HUES64 (cell line): Measurements from ENCODE around the gene TLCD4. TPM values are rescaled to one million over a fixed set of nuclear protein-coding genes. Genes with fewer than 3 reads are reported as not detected.

Experiments used
- H3K27ac ChIP-seq: 2 replicates; pipeline ENCODE4 v1.7.0; 2013; ENCODE audit warnings: low read depth, low read length, inconsistent platforms
- H3K27me3 ChIP-seq: 2 replicates; pipeline ENCODE4 v1.6.1; 2013; ENCODE audit warnings: mild to moderate bottlenecking, low read length; ENCODE audit not compliant: insufficient read depth
- H3K36me3 ChIP-seq: 2 replicates; pipeline ENCODE4 v1.6.1; 2013; ENCODE audit warnings: mild to moderate bottlenecking, low read length; ENCODE audit not compliant: insufficient read depth
- H3K4me1 ChIP-seq: 2 replicates; pipeline ENCODE4 v1.6.1; 2013; ENCODE audit warnings: mild to moderate bottlenecking, low read length, moderate library complexity; ENCODE audit not compliant: insufficient read depth
- H3K4me3 ChIP-seq: 2 replicates; pipeline ENCODE4 v1.5.1; 2013; ENCODE audit warnings: mild to moderate bottlenecking, low read length, moderate library complexity
- H3K9ac ChIP-seq: 2 replicates; pipeline ENCODE4 v1.6.1; 2013; ENCODE audit warnings: mild to moderate bottlenecking, low read depth, low read length
- H3K9me3 ChIP-seq: 2 replicates; pipeline ENCODE4 v1.6.1; 2013; ENCODE audit warnings: low read depth, low read length; ENCODE audit not compliant: insufficient read depth
- WGBS: fragments of 150-250, 120-280 bp; methylation state at CpG from one replicate; pipeline ENCODE4 v1.1.7; 2013; ENCODE audit warnings: missing lambda C conversion rate; 5-methylcytosine and 5-hydroxymethylcytosine counted together
- polyA plus RNA-seq, 2 experiments: library from polyadenylated mRNA; stranded (reverse); fragments of 50-300 nt; gene quantifications; one replicate each; pipeline ENCODE4 v1.2.3, GENCODE V29; 2013

The TLCD4 gene, protein sequence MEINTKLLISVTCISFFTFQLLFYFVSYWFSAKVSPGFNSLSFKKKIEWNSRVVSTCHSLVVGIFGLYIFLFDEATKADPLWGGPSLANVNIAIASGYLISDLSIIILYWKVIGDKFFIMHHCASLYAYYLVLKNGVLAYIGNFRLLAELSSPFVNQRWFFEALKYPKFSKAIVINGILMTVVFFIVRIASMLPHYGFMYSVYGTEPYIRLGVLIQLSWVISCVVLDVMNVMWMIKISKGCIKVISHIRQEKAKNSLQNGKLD
- polyA plus RNA-seq (2013, experiment 1 of 2): 0.80 TPM
- 1.1 TPM for polyA plus RNA-seq (2013, experiment 2 of 2)

DNA sequence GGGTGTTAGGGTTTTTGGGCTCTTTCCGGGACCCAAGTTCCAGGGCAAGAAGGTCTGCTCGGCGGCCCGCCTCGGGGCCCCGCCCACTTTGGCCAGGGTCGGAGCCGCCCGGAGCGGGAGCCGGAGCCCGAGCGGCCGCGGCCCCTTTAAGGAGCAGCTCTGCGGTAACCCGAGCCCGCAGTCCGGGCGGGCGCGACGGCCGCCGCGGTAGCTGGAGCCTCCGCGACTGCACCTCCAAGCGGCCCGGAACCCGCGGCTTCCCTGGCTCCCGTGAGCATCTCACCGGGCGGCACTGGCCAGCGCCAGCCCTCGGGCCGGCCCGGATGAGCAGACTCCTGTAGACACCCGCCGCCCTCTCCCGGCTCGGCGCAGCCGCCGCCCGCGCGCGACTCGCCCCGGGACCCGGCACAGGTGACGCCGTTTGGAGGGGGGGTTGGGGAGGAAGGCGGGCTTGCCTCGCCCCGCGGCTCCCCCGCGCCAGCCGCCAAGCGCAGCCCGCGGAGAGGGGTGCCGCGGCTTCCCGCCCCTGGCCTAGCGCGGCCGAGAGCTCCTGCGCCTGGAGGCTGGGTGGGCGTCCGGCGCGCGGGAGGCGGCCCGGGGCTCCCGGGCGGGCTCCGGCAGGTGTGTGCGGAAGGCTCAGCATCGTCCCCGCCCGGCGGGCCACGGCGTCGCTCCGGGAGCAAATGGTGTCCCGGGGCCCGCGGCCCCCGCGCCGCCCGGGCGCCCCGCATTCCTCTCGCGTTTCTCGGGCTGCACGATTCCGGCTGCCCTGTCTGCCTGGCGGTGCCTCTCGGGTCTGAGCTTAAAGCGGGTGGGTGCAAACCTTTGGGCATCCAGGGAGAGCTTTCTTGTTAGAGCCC is at the start of gene TLCD4:
Gene TLCD4 (plus strand): TSS at position 149 of the 860 bp plus-strand sequence. CDS start 26,547 bp downstream, outside the sequence.
- Histone ChIP-seq H3K4me3 (peak within 1 kb of the TSS; percentile 81), H3K27ac (peak within 1 kb of the TSS; percentile 18; the same call in 1 of the 2 replicates), H3K4me1 (0 out of 2 replicates have a peak, but pooled peaks cover 5% of the 10 kb centered on the region), H3K9ac (peak within 1 kb of the TSS; percentile 74), H3K36me3 (no peaks in the 10 kb centered on the region), H3K27me3 (peaks cover 16% of the 10 kb centered on the region), H3K9me3 (no peaks in the 10 kb centered on the region)
- under 1% methylated on average over 108 of the region's 108 CpGs for WGBS

GRCh38 chr1:95067568-95067967 is 49.6 kb upstream of the TLCD4 start:
- Histone ChIP-seq H3K4me3 (no peak overlapping the region), H3K27me3 (no peaks in the 10 kb centered on the region), H3K27ac (no peak overlapping the region), H3K4me1 (no peaks in the 10 kb centered on the region; the same call in 1 of the 2 replicates), H3K36me3 (no peaks in the 10 kb centered on the region), H3K9ac (no peak overlapping the region), H3K9me3 (no peaks in the 10 kb centered on the region)
- 80% methylated on average over 5 of the region's 5 CpGs for WGBS

DNA sequence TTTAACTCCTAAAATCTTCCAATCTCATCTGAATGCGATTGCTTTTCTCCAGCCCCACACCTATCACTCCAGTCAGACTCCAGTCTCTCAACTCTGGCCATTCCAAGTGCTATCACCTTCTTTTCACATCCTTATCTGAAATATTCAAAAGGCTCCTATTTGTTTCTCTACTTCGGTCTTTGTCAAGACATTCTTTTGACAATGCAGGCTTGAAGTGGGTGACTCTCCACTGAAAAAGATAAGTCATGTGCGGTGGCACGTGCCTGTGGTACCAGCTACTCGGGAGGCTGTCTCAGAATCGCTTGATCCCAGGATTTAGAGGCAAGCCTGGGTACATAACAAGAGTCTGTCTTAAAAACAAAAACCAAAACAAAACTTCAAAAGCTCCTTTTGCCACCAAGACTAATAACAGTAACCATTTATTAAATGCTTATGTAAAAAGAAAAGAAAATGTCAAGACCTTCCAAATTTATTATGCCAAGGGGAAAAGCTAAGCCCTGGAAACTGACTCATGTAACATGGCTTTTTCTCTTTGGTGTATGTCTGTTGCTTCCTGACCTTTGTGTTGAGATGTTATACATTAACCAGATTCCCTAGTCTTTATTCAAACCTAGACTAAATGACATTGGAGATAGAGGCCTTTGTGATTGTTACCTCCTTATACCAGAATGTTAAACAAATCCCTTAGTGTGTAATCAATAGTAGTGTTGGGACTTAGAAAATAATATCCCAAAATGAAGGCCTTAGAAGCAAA is 48.0 kb upstream of the TLCD4 start:
- H3K9me3 ChIP-seq: no peaks in the 10 kb centered on the region
- no peaks in the 10 kb centered on the region; the same call in 1 of the 2 replicates for H3K4me1 ChIP-seq
- no peak overlapping the region; the same call in 1 of the 2 replicates for H3K27ac ChIP-seq
- H3K36me3 ChIP-seq: no peaks in the 10 kb centered on the region
- H3K27me3 ChIP-seq: 0 out of 2 replicates have a peak, but pooled peaks cover 5% of the 10 kb centered on the region
- no peak overlapping the region for H3K4me3 ChIP-seq
- WGBS: 94% methylated on average over 6 of the region's 6 CpGs
- no peak overlapping the region for H3K9ac ChIP-seq

- H3K27me3 ChIP-seq: 0 out of 2 replicates have a peak, but pooled peaks cover 5% of the 10 kb centered on the region
- H3K27ac ChIP-seq: no peak overlapping the region
- H3K36me3 ChIP-seq: no peaks in the 10 kb centered on the region
- 95% methylated on average over 5 of the region's 5 CpGs for whole genome bisulfite sequencing
- H3K4me3 ChIP-seq: no peak overlapping the region
- H3K9ac ChIP-seq: no peak overlapping the region
- no peaks in the 10 kb centered on the region; the same call in 1 of the 2 replicates for H3K4me1 ChIP-seq
- H3K9me3 ChIP-seq: no peaks in the 10 kb centered on the region
Observed at GRCh38 chr1:95069710-95070093, 47.5 kb upstream of the TLCD4 start.

DNA sequence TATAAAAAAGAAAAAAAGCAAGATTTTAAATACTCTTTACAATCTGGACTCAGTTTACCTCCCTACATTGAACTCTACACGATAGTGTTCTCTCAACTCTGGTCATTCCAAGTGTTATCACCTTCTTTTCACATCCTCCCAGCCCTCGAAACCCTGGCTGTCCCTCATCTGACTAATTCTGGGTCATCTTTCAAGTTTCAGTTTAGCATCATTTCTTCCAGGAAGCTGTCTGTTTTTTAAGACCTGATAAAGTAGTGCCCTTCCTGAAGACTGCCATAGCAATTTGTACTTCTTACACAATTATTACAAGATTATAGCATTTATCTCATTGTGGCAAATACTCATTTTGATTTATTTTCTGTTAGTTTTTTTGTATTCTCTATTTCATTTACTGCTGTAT is 45.6 kb upstream of the TLCD4 start:
- no peak overlapping the region for H3K9ac ChIP-seq
- H3K4me3 ChIP-seq: peak overlapping the region; percentile 84; the same call in 1 of the 2 replicates
- H3K36me3 ChIP-seq: no peaks in the 10 kb centered on the region
- no peaks in the 10 kb centered on the region; the same call in 1 of the 2 replicates for H3K4me1 ChIP-seq
- 86% methylated on average over 2 of the region's 2 CpGs for WGBS
- no peak overlapping the region for H3K27ac ChIP-seq
- 0 out of 2 replicates have a peak, but pooled peaks cover 5% of the 10 kb centered on the region for H3K27me3 ChIP-seq
- no peaks in the 10 kb centered on the region for H3K9me3 ChIP-seq

DNA sequence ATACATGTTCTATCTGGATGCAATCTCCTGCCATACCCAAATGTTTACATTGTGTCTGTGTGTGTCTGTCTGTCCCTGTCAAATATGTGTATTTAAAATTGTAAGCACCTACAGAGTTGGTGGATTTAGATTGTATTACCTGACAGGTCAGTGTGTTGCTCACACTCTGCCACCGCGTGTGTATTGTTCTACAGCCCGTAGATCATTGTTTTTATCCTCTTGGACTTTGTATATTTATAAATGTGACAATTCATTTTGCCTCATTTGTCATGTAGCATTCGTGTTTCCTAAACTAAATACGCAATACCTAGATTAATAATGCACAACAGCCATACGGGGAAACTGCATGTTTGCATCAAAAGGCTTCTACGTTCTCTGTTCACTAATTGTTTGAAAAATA is 45.0 kb upstream of the TLCD4 start:
- Histone ChIP-seq H3K9me3 (no peaks in the 10 kb centered on the region), H3K4me1 (no peaks in the 10 kb centered on the region; the same call in 1 of the 2 replicates), H3K27ac (no peak overlapping the region), H3K9ac (peak overlapping the region; percentile 24; the same call in 1 of the 2 replicates), H3K4me3 (peak overlapping the region; percentile 84), H3K36me3 (no peaks in the 10 kb centered on the region), H3K27me3 (0 out of 2 replicates have a peak, but pooled peaks cover 5% of the 10 kb centered on the region)
- 37% methylated on average over 6 of the region's 7 CpGs for WGBS

- Histone ChIP-seq H3K4me1 (no peaks in the 10 kb centered on the region; the same call in 1 of the 2 replicates), H3K9me3 (no peaks in the 10 kb centered on the region), H3K27ac (no peak within 1 kb of the TSS), H3K36me3 (no peaks in the 10 kb centered on the region), H3K4me3 (peak within 1 kb of the TSS; percentile 84), H3K9ac (peak within 1 kb of the TSS; percentile 37), H3K27me3 (0 out of 2 replicates have a peak, but pooled peaks cover 5% of the 10 kb centered on the region)
- under 1% methylated on average over 53 of the region's 53 CpGs for WGBS
Observed at GRCh38 chr1:95072532-95073419, 44.4 kb upstream of the TLCD4 start, which contains the start of gene ALG14. TSS of gene ALG14 (minus strand) at chr1:95072951. CDS start at chr1:95072898, 53 bp downstream.

DNA sequence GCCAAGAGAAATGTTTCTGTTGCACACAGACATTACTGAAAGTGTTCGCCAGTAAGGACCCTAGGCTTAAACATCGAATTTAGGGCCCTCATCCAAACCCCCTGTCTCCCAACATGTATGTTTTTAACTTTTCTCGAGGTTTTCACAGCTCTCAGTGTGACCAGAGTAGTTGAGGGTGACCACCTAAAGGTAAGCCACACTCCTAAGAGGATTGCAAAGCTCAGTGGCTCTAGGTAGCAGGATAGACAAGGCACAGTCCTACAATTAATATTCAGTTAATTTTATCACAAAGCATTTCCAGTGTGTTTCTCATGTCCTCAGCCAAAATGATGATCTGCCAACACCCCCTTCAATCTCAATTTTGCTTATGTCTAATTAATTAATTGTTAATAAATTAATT is 43.7 kb upstream of the TLCD4 start:
- Histone ChIP-seq H3K4me1 (no peaks in the 10 kb centered on the region; the same call in 1 of the 2 replicates), H3K27me3 (0 out of 2 replicates have a peak, but pooled peaks cover 5% of the 10 kb centered on the region), H3K36me3 (no peaks in the 10 kb centered on the region), H3K27ac (no peak overlapping the region), H3K4me3 (peak overlapping the region; percentile 84), H3K9me3 (no peaks in the 10 kb centered on the region), H3K9ac (peak overlapping the region; percentile 37)
- 34% methylated on average over 3 of the region's 3 CpGs for WGBS

GRCh38 chr1:95076034-95076433 is 41.1 kb upstream of the TLCD4 start:
- Histone ChIP-seq H3K4me1 (peaks cover 7% of the 10 kb centered on the region), H3K36me3 (no peaks in the 10 kb centered on the region), H3K27me3 (0 out of 2 replicates have a peak, but pooled peaks cover 5% of the 10 kb centered on the region), H3K27ac (no peak overlapping the region), H3K4me3 (no peak overlapping the region), H3K9ac (no peak overlapping the region), H3K9me3 (no peaks in the 10 kb centered on the region)

- Histone ChIP-seq H3K27me3 (no peaks in the 10 kb centered on the region), H3K9me3 (no peaks in the 10 kb centered on the region), H3K9ac (no peak overlapping the region), H3K27ac (no peak overlapping the region), H3K36me3 (no peaks in the 10 kb centered on the region), H3K4me1 (peaks cover 21% of the 10 kb centered on the region), H3K4me3 (no peak overlapping the region)
- WGBS: 77% methylated on average over 1 of the region's 1 CpG
Observed at GRCh38 chr1:95080446-95080845, 36.7 kb upstream of the TLCD4 start.
